HG03558 (cell line): ENCODE measurements around the gene AKR1C1.
"Not testable (repeated sequence)": the region's sequence is repeated elsewhere in the genome, so short reads cannot be mapped to it uniquely, and the experiment has no call there.

Source experiments
- ATAC-seq: cut with Tn5 transposase; IDR thresholded peaks from one replicate; pipeline ENCODE4 v1.9.1; 2021; ENCODE audit warnings: moderate number of reproducible peaks; ENCODE audit not compliant: unreplicated experiment; ENCODE audit errors: extremely low read depth

Gene AKR1C1

DNA sequence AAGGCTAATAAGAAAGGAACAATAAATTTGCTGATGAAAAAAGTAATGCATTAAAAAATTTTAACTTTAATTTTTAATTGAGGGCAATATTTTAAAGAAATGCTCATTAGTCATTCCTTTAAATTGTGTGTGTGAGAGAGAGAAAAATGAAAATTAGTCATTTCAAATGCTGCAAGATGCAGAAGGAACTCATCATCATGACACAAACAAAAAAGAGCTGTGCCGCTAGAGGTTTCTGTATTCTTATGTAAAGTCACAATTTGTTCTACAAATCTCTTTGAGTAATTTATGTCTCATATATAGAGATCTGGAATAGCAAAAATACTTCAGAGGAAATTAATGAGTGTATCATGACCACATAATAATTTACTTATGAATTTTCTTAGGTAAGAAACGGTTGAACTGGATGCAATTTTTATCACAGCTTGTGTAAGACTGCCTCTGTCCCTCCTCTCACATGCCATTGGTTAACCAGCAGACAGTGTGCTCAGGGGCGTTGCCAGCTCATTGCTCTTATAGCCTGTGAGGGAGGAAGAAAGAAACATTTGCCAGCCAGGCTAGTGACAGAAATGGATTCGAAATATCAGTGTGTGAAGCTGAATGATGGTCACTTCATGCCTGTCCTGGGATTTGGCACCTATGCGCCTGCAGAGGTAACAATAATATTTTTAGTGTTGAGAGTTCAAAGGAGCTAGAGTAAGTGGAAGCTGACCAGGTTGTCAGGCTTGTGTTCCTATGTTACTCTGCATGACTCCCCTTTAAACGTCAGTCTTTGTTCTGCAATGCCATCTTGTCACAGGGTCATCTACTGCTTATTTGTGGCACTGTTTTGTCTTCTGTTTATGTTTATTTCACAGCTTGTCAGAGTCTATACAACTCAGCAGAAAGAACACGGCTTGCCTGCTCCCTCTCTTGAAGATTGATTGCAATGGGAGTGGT, at the start of gene AKR1C1:
Gene AKR1C1 (plus strand): TSS at position 540 of the 939 bp plus-strand sequence. CDS start 30 bp downstream, at position 570.
- ATAC-seq = not testable (repeated sequence)

DNA sequence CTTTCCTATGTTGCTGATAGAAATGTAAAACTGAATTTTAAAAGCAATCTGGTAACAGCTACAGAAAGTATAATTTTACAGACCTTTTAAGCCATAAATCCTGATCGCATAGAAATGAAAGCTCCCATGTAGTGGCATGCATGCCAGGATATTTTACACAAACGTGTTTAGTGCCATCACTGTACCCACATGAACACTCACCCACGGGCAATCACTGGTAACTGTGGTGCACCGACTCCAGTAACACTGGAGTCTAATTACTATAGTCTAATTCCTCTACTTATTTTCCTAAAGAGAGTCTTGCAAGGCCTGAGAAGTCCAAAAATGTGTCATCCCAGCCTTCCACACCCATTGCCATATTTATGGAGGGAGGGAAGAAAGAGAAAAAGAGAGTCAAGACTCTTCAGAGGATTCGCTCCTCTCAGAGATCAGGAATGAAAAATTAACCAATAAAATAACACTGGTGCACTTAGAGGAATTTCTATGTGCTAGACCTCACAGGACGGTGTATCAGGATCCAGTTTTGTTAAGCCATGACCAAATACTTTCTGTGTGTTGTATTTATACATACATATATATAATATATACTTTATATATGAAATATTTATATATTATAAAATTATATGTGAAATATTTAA, 48.9 kb upstream of the AKR1C1 start:
- no peak for ATAC-seq

DNA sequence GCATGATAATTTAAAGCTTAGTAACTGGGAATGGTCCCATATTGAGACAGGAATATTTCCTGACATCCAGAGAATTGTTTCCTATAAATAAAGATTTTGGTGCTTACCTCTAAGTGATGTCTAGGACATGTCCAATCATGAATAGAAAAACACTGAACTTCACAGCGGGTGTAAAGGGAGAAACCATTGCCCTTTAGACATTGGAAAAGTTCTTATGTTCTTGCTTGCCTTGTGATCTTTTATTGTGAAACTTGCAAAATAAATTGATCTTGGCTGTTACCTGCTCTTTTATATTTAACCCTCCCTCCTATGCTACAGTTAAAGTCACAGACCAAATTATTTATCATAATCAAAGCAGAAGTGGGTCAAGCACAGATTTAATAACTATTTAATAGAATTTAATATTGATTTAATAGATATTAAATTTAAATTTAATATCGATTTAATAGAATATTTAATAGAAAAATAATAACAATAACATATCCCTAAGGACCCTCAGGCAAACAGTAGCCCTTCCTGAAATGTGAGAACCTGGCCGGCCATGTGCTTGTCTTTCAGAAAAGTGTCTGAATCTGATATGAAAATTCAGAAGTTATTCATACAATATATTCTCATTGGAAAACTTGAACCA, 47.0 kb upstream of the AKR1C1 start:
- ATAC-seq = no peak

DNA sequence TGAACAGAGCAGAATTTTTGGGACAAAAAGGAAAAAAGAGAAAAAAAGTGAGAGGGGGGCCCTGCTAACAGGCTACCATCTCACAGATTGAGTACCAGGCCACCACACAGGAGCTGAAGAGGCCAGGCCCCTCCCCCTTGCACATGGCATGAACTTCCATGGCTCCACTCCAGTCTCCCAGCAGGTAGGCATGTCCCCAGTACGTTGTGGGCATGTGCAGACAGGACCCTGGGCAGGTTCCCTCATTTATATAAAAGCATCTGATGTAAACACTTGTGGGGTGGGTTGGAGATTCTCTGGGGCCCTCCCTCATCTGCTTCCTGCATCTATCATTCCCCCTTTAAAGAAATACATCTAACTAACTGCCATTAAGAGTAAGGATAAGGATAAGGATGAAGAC, 45.0 kb upstream of the AKR1C1 start:
- ATAC-seq = no peak

DNA sequence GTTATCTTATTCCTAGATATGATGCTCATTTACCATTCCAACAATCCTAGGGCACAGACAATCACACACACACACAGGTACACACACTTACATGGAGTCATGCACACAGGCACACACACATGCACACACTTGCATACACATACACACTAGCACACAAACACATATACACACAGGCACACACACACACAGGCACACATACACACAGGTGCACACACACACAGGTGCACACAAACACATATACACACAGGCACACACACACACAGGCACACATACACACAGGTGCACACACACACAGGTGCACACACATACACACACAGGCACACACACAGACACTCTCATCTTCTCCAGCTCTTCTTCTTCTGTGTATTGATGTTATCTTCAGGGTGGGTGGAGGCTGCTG, 38.7 kb upstream of the AKR1C1 start:
- ATAC-seq = not testable (repeated sequence)

DNA sequence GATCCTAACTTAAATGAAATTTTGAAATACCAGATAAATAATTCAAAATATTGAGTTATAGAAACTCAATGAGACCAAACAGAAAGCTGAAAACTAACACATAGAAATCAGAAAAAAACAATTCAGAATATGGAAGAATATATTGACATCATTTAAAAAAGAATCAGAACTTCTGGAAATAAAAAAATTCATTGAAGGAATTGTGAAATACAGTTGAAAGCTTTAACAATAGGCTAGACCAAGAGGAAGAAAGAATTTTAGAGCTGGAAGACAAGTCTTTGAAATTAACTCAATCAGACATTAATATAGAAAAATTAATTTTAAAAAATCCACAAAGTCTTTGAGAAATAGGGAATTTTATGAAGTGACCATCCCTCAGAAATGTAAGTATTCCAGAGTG, 36.8 kb upstream of the AKR1C1 start:
- no peak for ATAC-seq

DNA sequence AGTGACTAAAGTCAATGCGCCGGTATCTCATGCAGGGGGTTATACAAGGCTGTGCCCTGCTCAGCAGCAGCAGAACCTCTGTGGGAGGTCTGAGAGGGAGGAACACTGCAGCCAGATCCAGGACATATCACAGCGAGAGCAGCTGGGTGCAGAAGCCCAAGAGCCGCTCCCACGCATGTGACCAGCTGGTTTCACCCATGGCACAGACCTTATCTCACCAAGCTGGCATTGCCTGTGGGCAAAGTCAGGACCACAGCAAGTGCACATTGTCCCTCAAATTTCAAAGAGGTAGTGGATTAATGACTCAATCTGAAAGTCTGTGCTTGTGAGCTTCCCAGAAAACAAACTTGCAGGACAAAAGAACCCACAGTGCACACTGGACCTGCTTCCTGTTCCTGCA, 31.6 kb upstream of the AKR1C1 start:
- ATAC-seq = no peak

DNA sequence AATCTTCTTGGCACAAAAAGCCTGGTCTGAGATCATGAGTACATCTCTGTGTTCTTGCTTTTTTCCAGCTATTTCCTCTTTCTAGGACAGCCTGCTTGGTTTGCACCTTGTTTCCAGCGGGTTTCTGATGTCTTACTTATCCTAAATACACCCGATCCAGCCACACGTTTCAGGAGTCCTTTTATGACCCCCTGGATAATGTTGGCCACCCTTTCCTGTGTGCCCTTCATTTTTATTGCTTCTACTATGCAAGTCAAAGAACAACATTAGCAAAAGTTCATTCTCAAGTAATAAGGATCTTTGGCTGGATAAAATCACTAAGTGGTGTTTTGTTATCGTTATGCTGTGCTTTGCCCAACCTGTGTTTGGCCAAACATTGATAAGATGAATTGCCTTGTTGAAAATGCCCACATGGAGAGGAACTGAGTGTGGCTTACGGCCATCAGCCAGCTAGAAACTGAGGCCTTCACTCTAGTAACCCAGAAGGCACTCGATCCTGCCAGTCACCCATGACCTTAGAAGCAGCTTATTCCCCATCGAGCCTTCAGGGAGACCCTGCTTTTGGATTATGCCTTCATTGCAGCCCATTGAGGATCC, 28.7 kb upstream of the AKR1C1 start:
- no peak for ATAC-seq

DNA sequence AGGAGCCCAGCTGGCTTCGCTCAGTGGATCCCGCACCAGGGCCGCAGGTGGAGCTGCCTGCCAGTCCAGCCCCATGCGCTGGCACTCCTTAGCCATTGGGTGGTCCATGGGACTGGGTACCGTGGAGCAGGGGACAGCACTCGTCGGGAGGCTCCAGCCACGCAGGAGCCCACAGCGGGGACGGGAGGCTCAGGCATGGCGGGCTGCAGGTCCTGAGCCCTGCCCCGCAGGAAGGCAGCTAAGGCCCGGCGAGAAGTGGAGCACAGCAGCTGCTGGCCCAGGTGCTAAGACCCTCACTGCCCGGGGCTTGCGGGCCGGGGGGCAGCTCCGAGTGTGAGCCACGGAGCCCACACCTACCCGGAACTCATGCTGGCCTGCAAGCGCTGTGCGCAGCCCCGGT, 25.9 kb upstream of the AKR1C1 start:
- ATAC-seq = no peak

DNA sequence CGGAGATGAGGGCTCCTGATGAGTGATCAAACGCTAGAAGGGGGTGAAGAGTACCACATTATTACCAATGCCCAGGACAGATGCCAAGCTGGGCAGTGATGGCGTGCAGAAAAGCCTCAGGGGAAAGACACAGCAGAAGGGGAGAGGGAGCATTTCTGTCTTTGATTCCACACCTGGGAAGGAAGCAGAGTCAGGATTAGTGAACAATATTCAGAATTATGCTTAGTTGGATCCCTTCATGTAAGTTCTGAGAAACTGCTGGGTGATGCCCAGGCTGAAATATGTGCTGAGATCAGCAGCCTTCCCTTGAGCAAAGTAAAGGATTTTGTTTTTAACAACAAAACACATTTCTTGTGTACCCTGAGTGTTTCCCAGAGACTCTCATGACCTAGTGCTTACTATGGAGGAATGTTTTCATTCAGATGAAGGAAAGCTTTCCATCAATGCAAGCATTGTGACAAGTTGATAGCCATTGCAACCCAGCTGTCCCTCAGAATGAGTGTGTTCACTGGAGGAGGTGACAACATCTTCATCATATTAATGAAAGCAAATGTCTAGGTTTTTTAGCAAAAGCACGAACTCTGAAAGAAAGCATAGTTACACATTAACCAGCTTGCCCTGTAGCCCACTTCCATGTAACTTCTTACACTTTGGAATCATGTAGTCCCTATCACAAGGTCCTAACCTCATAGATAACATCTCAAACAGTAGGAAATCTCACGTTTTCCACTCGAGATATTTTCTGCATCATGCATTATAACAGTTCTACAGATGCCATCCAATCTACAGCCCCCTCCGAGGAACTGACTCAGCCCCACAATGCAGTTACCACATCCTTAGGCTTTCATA, 23.8 kb upstream of the AKR1C1 start:
- ATAC-seq = no peak

DNA sequence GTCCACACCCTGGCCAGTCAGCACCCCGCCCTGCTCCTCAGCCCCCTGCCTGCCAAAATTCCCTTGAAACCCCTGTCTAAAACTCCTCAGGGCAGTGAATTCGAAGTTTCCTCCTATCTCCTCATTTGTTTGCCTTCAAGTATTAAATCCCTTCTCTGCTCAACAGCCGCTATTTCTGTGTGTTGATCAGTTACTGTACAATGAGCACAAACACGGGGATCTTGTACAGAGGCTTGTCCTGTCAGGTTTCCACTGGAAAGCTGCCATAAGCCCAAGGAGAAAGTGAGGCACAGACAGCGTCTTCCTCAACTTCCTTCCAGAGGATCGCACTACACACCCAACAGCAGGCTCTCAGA, 23.2 kb upstream of the AKR1C1 start:
- not testable (repeated sequence) for ATAC-seq

DNA sequence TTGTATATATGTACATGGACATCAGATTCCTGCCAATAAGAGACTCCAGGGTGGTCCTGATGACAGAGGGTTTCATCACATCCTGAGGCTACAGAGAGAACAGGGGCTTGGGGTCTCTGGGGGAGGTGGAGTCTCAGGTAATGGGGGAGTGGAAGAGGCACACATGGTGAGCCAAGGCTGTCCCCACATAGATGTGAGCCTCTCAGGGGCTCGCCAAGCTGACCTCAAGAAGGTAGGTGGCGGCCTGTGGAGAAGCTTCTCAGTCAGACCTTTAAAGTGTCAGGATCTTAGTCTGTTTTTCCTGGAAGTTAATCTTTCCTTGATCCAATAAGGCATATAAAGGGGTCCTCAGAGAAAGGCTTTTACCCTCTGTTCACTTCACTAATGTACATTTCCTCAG, 22.3 kb upstream of the AKR1C1 start:
- ATAC-seq = not testable (repeated sequence)

DNA sequence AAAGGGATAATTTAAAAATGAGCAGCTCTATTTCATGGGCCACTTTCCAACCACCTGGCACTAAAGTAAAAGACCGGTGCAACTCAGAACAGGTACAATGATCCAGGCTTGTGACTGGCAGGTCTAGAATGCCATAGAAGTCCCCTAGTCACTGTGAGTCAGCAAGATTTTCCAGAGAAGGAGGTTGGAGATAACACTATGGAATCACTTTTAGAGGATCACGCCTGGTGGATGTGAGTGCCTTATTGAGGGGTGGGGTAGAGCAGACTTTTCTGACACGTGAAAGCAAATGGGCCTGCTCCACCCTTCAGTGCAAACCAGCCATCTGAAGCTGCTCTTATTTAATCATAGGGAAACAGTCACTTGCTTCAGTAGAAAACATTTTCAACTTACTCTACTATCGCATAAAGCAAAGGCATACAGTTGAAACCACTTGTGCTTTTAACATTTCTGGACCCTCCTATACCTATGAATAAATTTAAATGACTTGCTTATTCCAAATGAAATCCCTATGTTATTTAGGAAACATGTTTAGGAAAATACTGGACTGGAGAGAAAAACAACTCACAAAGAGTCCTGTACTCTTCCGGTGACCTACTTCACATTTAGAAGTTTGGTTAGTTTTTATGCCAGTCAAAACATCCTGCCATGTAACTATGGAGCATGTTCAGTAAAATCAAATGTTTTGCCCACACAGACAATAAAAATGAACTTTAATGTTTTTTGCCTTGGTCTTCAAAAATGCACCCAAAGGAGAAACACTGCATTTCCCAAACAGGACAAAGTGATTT, 21.5 kb upstream of the AKR1C1 start:
- ATAC-seq = no peak

DNA sequence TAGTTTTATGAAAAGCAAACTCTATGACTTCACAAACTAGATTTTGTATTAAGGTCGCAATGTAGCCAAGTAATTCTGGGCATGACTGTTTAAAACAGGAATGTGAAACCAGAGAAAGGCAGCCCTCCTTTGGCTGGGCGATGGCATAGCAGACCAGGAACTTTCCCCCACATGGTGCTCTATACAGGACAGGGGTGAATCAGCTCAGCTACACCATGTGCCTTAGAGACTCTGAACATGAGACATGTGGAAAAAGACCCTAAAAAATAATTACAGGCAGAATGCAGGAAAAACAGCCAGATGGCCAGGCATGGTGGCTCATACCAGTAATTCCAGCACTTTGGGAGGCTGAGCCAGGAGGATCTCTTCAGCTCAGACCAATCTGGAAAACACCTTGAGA, 20.3 kb upstream of the AKR1C1 start:
- not testable (repeated sequence) for ATAC-seq

DNA sequence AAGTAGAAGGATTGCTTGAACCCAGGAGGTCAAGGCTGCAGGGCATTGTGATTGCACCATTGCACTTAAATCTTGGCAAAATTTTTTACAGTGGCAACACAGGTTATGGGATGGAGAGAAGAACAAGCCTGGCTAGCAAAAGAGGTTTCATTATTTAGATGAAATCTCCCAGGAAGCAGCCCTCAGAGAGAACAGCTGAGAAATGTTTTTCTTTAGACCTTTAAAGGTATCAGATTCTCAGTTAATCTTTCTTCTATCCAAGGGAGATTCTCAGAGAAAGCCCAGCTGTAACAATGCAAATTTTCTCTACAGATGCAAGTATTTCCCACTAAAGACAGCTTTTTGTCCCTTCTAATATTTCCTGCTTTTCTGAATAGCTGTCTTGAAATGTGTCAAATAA, 19.8 kb upstream of the AKR1C1 start:
- not testable (repeated sequence) for ATAC-seq

DNA sequence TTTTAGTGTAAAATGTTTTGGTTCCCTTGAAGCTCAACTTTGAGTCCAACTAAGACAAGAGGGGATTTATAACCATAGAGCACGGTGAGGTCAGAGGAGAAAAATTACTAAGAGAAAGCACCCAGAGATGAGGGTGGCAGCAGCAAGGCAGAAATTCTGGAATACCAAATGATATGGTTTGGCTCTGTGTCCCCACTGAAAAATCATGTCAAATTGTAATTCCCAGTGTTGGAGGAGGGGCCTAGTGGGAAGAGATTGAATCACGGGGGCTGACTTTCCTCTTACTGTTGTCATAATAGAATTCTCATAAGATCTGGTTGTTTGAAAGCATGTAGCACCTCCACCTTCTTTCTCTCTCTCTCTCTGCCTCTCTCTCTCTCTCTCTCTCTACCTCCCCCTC, 19.4 kb upstream of the AKR1C1 start:
- ATAC-seq = no peak

DNA sequence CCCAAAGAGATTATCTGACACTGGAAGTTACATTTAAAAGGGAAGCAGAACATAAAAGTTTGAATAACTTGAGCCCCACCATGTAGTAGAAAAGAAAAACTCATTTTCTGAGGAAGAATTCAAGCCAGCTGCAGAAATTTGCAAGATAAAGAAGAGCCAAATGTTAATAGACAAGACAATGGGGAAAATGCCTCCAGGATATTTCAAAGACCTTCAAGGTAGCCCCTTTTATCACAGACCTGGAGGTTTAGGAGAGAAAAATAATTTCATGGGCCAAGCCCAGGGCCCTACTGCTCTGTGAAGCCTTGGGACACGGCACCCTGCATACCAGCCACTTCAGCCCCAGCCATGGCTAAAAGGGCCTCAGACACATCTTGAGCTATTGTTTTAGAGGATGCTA, 18.4 kb upstream of the AKR1C1 start:
- no peak for ATAC-seq

DNA sequence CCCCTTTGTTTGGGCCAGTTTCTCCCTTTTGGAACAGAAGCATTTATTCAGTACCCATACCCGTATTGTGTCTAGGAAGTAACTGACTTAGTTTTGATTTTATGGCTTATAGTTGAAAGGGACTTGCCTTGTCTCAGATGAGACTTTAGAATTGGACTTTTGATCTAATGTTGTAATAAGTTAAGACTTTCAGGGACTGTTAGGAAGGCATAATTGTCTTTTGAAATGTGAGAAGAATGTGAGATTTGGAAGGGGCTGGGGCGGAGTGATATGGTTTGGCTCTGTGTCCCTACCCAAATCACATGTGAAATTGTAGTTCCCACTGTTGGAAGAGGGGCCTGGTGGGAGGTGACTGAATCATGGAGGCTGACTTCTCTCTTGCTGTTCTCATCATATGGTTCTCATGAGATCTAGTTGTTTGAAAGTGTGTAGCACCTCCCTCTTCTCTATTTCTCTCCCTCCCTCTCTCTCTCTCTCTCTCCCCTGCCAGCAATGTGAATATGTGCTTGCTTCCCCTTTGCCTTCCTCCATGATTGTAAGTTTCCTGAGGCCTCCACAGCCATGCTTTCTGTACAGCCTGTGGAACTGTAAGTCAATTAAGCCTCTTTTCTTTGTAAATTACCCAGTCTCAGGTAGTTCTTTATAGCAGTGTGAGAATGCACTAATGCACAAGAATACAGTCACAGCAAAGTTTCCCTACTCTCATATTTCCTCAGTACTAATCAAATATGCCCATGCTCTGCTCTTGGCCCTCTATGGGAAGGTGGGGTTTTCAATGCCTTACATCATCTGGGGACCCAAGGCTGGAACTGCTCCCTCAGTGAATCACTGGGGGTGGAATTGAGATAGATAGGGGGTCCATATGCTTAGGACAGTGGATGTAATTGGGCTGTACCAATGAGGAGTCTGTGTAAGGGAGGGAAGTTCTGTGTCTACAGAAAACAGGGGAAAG, 17.2 kb upstream of the AKR1C1 start:
- no peak for ATAC-seq
